ENCODE measurements around the gene ZP4. TPM values are rescaled to one million over a fixed set of nuclear protein-coding genes. Genes with fewer than 3 reads are reported as not detected.

Gene ZP4
- total and polyA plus RNA-seq, 2 of the 8 experiments (the other 6 are each of a cell fraction or from before 2014, with no cell fraction given): not detected

DNA sequence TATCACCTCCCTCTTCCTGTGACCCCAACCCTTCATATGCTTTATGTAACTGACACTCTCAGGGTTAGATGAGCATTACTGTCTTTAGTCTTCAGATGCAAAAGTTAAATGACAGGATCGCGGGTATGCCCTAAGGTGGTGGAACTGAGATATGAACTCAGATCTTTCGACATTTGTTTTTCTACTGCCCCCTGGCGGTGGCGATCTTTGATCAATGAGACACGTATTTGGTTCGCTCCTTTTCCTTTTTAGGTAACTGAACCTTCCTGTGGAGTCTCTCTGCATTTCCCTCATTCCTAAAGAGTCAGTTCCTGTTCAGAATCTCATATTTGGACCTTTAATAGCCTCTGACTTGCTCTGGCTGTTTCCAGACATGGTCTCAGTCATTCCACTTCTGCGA, 47.8 kb upstream of the ZP4 start (continued):
- TF ChIP-seq, protein P1, sequence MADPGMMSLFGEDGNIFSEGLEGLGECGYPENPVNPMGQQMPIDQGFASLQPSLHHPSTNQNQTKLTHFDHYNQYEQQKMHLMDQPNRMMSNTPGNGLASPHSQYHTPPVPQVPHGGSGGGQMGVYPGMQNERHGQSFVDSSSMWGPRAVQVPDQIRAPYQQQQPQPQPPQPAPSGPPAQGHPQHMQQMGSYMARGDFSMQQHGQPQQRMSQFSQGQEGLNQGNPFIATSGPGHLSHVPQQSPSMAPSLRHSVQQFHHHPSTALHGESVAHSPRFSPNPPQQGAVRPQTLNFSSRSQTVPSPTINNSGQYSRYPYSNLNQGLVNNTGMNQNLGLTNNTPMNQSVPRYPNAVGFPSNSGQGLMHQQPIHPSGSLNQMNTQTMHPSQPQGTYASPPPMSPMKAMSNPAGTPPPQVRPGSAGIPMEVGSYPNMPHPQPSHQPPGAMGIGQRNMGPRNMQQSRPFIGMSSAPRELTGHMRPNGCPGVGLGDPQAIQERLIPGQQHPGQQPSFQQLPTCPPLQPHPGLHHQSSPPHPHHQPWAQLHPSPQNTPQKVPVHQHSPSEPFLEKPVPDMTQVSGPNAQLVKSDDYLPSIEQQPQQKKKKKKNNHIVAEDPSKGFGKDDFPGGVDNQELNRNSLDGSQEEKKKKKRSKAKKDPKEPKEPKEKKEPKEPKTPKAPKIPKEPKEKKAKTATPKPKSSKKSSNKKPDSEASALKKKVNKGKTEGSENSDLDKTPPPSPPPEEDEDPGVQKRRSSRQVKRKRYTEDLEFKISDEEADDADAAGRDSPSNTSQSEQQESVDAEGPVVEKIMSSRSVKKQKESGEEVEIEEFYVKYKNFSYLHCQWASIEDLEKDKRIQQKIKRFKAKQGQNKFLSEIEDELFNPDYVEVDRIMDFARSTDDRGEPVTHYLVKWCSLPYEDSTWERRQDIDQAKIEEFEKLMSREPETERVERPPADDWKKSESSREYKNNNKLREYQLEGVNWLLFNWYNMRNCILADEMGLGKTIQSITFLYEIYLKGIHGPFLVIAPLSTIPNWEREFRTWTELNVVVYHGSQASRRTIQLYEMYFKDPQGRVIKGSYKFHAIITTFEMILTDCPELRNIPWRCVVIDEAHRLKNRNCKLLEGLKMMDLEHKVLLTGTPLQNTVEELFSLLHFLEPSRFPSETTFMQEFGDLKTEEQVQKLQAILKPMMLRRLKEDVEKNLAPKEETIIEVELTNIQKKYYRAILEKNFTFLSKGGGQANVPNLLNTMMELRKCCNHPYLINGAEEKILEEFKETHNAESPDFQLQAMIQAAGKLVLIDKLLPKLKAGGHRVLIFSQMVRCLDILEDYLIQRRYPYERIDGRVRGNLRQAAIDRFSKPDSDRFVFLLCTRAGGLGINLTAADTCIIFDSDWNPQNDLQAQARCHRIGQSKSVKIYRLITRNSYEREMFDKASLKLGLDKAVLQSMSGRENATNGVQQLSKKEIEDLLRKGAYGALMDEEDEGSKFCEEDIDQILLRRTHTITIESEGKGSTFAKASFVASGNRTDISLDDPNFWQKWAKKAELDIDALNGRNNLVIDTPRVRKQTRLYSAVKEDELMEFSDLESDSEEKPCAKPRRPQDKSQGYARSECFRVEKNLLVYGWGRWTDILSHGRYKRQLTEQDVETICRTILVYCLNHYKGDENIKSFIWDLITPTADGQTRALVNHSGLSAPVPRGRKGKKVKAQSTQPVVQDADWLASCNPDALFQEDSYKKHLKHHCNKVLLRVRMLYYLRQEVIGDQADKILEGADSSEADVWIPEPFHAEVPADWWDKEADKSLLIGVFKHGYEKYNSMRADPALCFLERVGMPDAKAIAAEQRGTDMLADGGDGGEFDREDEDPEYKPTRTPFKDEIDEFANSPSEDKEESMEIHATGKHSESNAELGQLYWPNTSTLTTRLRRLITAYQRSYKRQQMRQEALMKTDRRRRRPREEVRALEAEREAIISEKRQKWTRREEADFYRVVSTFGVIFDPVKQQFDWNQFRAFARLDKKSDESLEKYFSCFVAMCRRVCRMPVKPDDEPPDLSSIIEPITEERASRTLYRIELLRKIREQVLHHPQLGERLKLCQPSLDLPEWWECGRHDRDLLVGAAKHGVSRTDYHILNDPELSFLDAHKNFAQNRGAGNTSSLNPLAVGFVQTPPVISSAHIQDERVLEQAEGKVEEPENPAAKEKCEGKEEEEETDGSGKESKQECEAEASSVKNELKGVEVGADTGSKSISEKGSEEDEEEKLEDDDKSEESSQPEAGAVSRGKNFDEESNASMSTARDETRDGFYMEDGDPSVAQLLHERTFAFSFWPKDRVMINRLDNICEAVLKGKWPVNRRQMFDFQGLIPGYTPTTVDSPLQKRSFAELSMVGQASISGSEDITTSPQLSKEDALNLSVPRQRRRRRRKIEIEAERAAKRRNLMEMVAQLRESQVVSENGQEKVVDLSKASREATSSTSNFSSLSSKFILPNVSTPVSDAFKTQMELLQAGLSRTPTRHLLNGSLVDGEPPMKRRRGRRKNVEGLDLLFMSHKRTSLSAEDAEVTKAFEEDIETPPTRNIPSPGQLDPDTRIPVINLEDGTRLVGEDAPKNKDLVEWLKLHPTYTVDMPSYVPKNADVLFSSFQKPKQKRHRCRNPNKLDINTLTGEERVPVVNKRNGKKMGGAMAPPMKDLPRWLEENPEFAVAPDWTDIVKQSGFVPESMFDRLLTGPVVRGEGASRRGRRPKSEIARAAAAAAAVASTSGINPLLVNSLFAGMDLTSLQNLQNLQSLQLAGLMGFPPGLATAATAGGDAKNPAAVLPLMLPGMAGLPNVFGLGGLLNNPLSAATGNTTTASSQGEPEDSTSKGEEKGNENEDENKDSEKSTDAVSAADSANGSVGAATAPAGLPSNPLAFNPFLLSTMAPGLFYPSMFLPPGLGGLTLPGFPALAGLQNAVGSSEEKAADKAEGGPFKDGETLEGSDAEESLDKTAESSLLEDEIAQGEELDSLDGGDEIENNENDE (IDR thresholded peaks at IDR 0.05; ENCODE audit: insufficient replicate concordance, low read length): no peak
- no peak for TF ChIP-seq BACH1 (IDR thresholded peaks at IDR 0.05; ENCODE audit: low read length)
- TF ChIP-seq RAD21 (IDR thresholded peaks at IDR 0.05 in 1 of 2, conservative IDR thresholded peaks at IDR 0.05 in 1 of 2; ENCODE audit: low read depth in 2 of 2, low read length in 2 of 2): peak; percentile 49 to 61
